HS-27A (cell line): ENCODE data around the gene SLIT1.

Experiments
- DNase-seq: peaks from one replicate; pipeline ENCODE4 v3.0.0-alpha.2; 2012; ENCODE audit warnings: low read depth, missing footprints

Gene SLIT1

DNA sequence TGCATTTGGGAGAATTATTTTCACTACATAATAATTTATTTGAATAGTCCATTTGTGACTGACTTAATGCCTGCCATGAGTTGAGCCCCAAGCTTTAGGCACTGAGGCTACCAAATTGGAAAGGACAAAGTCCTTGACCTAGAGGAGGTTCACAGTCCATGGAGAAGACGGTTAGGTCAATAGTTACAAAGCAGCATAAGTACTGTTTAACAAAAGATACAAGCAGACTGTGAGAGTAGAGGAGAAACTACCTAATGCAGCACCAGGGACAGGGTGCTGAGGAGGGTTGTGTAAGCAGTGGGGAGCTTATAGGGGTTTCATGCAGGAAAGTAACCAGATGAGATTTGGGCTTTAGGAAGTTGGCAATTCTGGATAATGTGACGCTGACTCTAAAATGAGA, 214.4 kb downstream of the SLIT1 start:
- DNase-seq, result no peak

DNA sequence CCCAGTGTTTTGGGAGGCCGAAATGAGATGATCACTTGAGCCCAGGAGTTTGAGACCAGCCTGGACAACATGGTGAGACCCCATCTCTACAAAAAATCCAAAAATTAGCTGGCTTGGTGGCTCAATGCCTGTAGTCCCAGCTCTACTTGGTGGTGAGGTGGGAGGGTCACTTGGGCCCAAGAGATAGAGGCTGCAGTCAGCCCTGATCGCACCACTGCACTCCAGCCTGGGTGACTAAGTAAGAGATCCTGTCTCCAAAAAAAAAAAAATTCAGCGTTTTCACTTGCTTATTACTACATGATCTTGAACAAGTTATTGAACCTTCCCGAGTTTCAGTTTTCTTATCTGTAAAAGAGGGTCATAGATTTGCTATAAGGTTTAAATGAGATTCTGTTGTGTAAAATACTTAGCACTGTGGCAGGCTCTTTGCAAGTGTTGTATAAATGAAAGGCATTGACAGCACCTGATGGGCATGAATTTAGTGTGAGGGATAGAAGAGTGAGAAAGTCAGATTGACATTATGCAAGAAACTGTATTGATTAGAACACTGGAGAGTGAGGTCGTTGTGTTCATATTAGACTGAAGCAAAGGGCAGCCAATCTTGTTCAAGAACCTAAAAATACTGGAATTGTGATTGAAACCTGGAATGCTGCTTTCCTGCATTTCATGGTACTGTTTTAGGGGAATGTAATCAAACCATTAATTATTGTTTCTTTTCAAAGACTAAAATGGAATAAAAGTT, 216.9 kb downstream of the SLIT1 start:
- no peak for DNase-seq

DNA sequence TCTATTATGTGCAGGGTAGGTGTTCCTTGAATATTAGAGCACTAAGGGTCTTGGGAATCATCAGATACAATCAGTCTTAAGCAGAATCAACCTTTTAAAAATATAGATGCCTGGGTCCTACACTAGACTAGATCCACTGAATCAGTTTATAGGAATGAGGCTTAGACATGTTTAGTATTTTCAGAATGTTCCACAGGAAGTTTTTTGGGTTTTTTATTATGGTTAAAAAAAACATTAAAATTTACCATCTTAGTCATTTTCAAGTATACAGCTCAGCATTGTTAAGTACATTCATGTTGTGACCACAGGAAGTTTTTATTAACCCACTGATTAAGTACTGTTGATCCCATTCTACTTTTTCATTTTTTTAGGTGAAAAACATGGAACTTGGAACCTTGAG, 217.9 kb downstream of the SLIT1 start:
- no peak for DNase-seq

DNA sequence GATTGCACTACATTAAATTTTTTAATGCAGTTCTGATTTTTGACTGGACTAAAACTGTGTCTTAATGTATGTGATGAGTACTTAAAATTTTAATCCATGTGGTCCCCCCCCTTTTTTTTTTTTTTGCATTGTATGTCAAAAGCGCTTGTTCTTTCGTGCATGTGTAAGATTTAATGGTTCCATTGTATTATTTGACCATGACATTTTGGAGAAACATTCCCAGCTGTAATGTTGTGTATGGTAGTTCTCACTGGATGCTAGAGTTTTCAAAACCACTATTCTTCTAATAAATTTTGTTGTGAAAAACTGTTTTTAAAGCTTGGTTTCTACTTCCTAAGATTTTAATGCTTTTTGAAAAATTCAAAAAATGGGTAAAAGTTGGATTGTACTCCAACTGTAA, 221.6 kb downstream of the SLIT1 start:
- DNase-seq, result no peak

DNA sequence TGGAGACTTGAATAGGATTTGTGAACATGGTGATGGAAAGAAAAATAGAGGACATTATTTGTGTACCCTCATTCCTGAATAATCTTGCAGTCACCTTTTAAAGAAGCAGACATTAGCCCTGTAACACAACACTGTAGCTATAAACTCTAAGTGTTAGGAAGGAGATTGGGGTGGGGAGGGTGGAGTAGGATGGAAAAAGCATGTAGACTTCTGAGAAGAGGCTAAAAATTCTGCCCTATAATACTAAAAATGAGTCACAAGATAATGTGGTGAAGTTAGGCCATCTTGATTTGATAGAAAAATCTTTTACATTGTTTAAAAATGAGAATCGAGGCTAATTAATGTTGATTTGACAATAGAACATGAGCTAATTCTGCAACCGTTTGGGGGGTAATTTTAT, 224.9 kb downstream of the SLIT1 start:
- DNase-seq, result no peak

DNA sequence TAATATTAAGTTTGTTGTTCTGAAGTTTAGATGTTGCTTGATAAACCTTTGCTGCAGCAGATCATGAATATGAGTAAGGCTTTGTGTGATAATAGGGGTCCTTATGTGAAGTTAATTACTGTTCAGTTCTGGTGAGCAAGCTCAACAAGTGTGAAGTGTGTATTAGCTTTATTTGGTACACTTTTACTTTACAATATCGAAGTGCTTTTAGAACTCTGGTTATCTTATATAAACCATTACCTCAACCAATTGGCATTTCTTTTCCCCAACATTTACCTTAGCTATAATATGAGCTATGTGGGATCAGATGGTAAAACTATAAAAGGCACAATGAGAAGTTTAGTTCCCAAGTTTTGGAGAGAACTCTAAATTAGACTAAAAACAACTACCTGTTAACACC, 226.0 kb downstream of the SLIT1 start:
- DNase-seq, result no peak

DNA sequence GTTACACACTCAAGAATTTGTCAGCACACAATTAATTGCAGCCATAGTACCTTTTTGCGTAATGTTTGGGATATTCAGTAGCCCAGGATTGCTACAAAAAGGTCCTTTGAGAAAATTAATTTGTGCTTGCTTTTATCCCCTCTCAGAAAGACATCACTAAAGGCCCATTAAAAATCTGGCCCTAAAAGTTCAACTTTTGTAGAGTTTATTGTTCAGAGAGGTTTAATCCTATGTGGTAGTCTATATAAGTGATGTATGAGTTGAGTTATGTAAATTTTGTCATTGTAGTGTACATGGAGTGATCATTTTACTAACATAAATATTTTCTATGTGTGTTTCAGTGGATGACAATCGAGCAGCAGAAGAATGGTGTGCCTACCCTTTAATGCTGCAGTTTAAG, 227.7 kb downstream of the SLIT1 start:
- DNase-seq, result no peak

DNA sequence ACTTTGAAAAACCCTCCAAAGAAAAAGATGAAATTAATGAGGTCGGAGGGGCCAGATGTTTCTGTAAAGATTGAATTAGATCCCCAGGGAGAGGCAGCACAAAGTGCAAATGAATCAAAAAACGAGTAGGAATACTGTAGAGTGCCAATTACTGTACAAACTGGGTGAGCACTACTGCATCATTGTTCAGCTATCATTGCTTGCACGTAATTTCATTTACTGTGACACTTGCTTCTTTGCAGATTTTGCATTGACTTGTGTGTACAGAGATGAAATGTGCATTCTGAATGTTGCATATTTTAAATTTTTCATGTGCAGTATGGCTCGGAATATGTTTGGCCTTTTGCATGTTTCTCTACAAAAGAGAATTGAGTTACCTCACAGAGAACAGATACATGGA, 230.0 kb downstream of the SLIT1 start:
- no peak for DNase-seq

DNA sequence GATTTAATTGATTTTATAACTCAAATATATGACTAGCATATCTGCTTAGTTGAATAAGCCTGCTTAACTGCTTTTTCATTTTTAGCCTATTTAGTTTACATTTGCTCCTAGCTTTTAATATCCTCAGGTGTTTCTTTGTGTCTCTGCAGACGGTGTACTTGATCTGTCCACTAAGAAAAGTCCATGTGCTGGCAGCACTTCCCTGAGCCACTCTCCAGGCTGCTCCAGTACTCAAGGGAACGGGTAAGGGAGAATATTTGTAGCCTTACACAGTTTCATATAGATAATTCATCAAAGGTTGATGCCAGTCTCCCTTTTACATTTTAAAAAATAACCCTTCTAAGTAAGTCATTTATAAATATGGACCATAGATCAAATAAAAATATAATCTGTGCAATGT, 233.8 kb downstream of the SLIT1 start:
- DNase-seq, result no peak

DNA sequence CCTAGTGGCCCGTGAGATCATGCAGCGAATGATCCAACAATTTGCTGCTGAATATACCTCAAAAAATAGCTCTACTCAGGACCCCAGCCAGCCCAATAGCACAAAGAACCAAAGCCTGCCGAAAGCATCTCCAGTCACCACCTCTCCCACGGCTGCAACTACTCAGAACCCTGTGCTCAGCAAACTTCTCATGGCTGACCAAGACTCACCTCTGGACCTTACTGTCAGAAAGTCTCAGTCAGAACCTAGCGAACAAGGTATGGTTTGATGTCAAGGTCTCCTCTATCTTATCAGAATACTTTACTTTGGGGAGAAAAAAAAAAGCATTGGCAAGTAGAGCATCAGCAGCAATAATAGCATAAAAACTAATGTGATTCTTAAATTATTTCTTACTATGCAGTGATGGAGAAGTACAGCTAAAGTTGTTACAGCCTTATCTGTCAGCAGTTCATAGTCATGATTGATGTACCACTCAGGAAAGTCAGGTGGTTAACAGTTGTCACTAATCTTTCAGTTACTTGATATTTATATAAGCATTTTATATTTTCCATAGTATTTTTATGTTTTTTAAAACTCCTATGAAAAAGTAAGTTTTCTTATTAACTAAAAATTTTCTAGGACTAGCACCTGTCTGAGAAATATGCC, 236.6 kb downstream of the SLIT1 start:
- DNase-seq, result no peak
